ENCODE results near the gene STK36.

STK36 gene

GRCh38 chr2:218663901-218664300 is 8.0 kb upstream of the STK36 start:
- DNase-seq (ENCODE audit: low spot score), result no peak

- no peak for DNase-seq (ENCODE audit: low spot score)
Observed at GRCh38 chr2:218664653-218665052, 7.2 kb upstream of the STK36 start.

- DNase-seq (ENCODE audit: low spot score), result no peak
Observed at GRCh38 chr2:218671097-218671653, 711 bp upstream of the STK36 start.

GRCh38 chr2:218679119-218679518 is 7.2 kb downstream of the STK36 start:
- DNase-seq (ENCODE audit: low spot score), result no peak

- DNase-seq (ENCODE audit: low spot score), result no peak
Observed at GRCh38 chr2:218680061-218680460, 8.2 kb downstream of the STK36 start.

GRCh38 chr2:218687400-218688060 is 15.6 kb downstream of the STK36 start:
- peak; percentile 77 for DNase-seq (ENCODE audit: low spot score)

GRCh38 chr2:218691234-218691633 is 19.3 kb downstream of the STK36 start:
- DNase-seq (ENCODE audit: low spot score), result no peak

- no peak for DNase-seq (ENCODE audit: low spot score)
Observed at GRCh38 chr2:218694405-218695145, 22.7 kb downstream of the STK36 start.

GRCh38 chr2:218698885-218699284 is 27.0 kb downstream of the STK36 start:
- no peak for DNase-seq (ENCODE audit: low spot score)

- DNase-seq (ENCODE audit: low spot score), result no peak
Observed at GRCh38 chr2:218701806-218702205, 29.9 kb downstream of the STK36 start.

GRCh38 chr2:218703341-218703740 is 31.5 kb downstream of the STK36 start:
- no peak for DNase-seq (ENCODE audit: low spot score)

- no peak for DNase-seq (ENCODE audit: low spot score)
Observed at GRCh38 chr2:218708086-218708485, 36.2 kb downstream of the STK36 start.

- DNase-seq (ENCODE audit: low spot score), result no peak
Observed at GRCh38 chr2:218709908-218710307, 38.0 kb downstream of the STK36 start.

- DNase-seq (ENCODE audit: low spot score), result no peak
Observed at GRCh38 chr2:218710334-218710686, 38.4 kb downstream of the STK36 start.

GRCh38 chr2:218710687-218711549 is 39.0 kb downstream of the STK36 start, which contains the start of gene TTLL4:
Gene TTLL4, plus strand, starts transcription at chr2:218710835. Its CDS starts 26,842 bp downstream, at chr2:218737677.
- peak; percentile 99 for DNase-seq (ENCODE audit: low spot score)

- no peak for DNase-seq (ENCODE audit: low spot score)
Observed at GRCh38 chr2:218711550-218711929, 39.7 kb downstream of the STK36 start.

GRCh38 chr2:218713922-218714321 is 42.0 kb downstream of the STK36 start:
- no peak for DNase-seq (ENCODE audit: low spot score)

GRCh38 chr2:218716070-218716469 is 44.2 kb downstream of the STK36 start:
- no peak for DNase-seq (ENCODE audit: low spot score)

GRCh38 chr2:218717262-218717661 is 45.4 kb downstream of the STK36 start:
- DNase-seq (ENCODE audit: low spot score), result no peak

- DNase-seq (ENCODE audit: low spot score), result no peak
Observed at GRCh38 chr2:218718058-218718457, 46.2 kb downstream of the STK36 start.

- DNase-seq (ENCODE audit: low spot score), result no peak
Observed at GRCh38 chr2:218719457-218719856, 47.6 kb downstream of the STK36 start.

All from D341Med (cell line).